H1 (cell line): Measurements from ENCODE around the gene LRP8. TPM values are rescaled to one million over a fixed set of nuclear protein-coding genes. Genes with fewer than 3 reads are reported as not detected.
A peak's percentile ranks its signal among the peaks of the same experiment; 100 is the strongest.

Experiments used
- CTCF ChIA-PET: fragments of 300-600 bp; sonication (Branson Sonifier 250); formaldehyde crosslinking; loops from one replicate; lab custom pipeline; 2021; ENCODE audit not compliant: partially characterized antibody; lab: Charles Lee
- POLR2A ChIA-PET: fragments of 300-600 bp; sonication (Branson Sonifier 250); formaldehyde crosslinking; loops from one replicate; lab custom pipeline; 2021; ENCODE audit warnings: inconsistent platforms; ENCODE audit not compliant: partially characterized antibody; lab: Charles Lee
- DNase-seq, 2 experiments: peaks; one replicate each; pipeline versions ENCODE4 v3.0.0 to v3.0.0-alpha.2; 2010 to 2022; ENCODE audit warnings: low spot score in 2 of 2, low read depth in 1 of 2, mixed read lengths in 1 of 2
- FAIRE-seq: peaks from 2 replicates; lab custom pipeline; 2011; peaks lifted over from hg19 to GRCh38; lab: Jason Lieb, UNC
- H2AFZ ChIP-seq: 2 replicates; pipeline ENCODE4 v1.8.1; 2012; ENCODE audit warnings: low read length, inconsistent platforms
- H2AK5ac ChIP-seq: 2 replicates; pipeline ENCODE4 v1.6.1; 2013; ENCODE audit warnings: low read depth, low read length
- H2BK120ac ChIP-seq: replicated peaks from 2 replicates; pipeline ENCODE3; 2013; ENCODE audit warnings: low read depth, low read length, inconsistent platforms
- H2BK12ac ChIP-seq: 2 replicates; pipeline ENCODE4 v1.6.1; 2013; ENCODE audit warnings: low read depth, low read length
- H2BK15ac ChIP-seq: 2 replicates; pipeline ENCODE4 v1.6.1; 2013; ENCODE audit warnings: low read length
- H2BK20ac ChIP-seq: 2 replicates; pipeline ENCODE4 v1.6.1; 2013; ENCODE audit warnings: low read length
- H2BK5ac ChIP-seq: 2 replicates; pipeline ENCODE4 v1.6.1; 2013; ENCODE audit warnings: low read depth, low read length
- H3K14ac ChIP-seq: 2 replicates; pipeline ENCODE4 v1.6.1; 2013; ENCODE audit warnings: inconsistent platforms; ENCODE audit not compliant: insufficient read length
- H3K18ac ChIP-seq: 2 replicates; pipeline ENCODE4 v1.6.1; 2013; ENCODE audit warnings: low read length; ENCODE audit errors: extremely low read depth
- H3K23ac ChIP-seq: 2 replicates; pipeline ENCODE4 v1.6.1; 2013; ENCODE audit warnings: inconsistent platforms; ENCODE audit not compliant: insufficient read length
- H3K23me2 ChIP-seq: 2 replicates; pipeline ENCODE4 v1.6.1; 2013; ENCODE audit warnings: low read depth, low read length
- H3K27ac ChIP-seq: 2 replicates; pipeline ENCODE4 v1.6.1; 2011; ENCODE audit warnings: low read depth, low read length, inconsistent platforms
- H3K27me3 ChIP-seq, 4 experiments: replicated peaks in 1 of 4; 1 replicate in 1 of 4; 2 replicates in 3 of 4; pipeline versions ENCODE4 v1.6.1 to v1.8.1; 2011 to 2013; ENCODE audit warnings: low read length in 3 of 4, mild to moderate bottlenecking in 3 of 4, inconsistent platforms in 2 of 4, mixed read lengths in 2 of 4, moderate library complexity in 1 of 4; ENCODE audit not compliant: control insufficient read depth in 3 of 4, insufficient read depth in 3 of 4; ENCODE audit errors: extremely low read depth in 1 of 4
- H3K36me3 ChIP-seq, 4 experiments: 2 replicates each; pipeline versions ENCODE4 v1.6.1 to v1.8.1; 2011 to 2013; ENCODE audit warnings: mild to moderate bottlenecking in 4 of 4, low read length in 3 of 4, moderate library complexity in 2 of 4, control low read depth in 1 of 4, inconsistent platforms in 1 of 4; ENCODE audit not compliant: insufficient read depth in 4 of 4, control insufficient read depth in 2 of 4
- H3K4ac ChIP-seq: replicated peaks from 2 replicates; pipeline ENCODE3; 2013; ENCODE audit warnings: low read length, low read depth, mixed read lengths, inconsistent platforms; ENCODE audit not compliant: insufficient read length
- H3K4me1 ChIP-seq, 4 experiments: replicated peaks in 1 of 4; 1 replicate in 1 of 4; 2 replicates in 3 of 4; pipeline versions ENCODE4 v1.6.1 to v1.8.1; 2011 to 2013; ENCODE audit warnings: low read length in 3 of 4, inconsistent platforms in 2 of 4, mixed read lengths in 1 of 4; ENCODE audit not compliant: insufficient read depth in 4 of 4, control insufficient read depth in 3 of 4
- H3K4me2 ChIP-seq, 2 experiments: 2 replicates each; pipeline versions ENCODE4 v1.6.1 to v1.8.1; 2011 to 2013; ENCODE audit warnings: low read depth in 2 of 2, low read length in 2 of 2, control low read depth in 1 of 2, inconsistent platforms in 1 of 2, mild to moderate bottlenecking in 1 of 2; ENCODE audit not compliant: insufficient read depth in 1 of 2
- H3K4me3 ChIP-seq, 4 experiments: fragments of 200-600, 300-600 bp in 1 of 4; sonication (generic), shearing (Covaris generic), sonication (Bioruptor Twin) in 1 of 4; 2 replicates each; pipeline versions ENCODE4 v1.5.1 to v1.8.1; 2011 to 2016; ENCODE audit warnings: low read length in 4 of 4, low read depth in 3 of 4, control low read depth in 2 of 4, inconsistent platforms in 2 of 4, mild to moderate bottlenecking in 2 of 4, mixed read lengths in 1 of 4, moderate library complexity in 1 of 4; ENCODE audit not compliant: insufficient read depth in 2 of 4; ENCODE audit errors: extremely low read depth in 1 of 4
- H3K56ac ChIP-seq: replicated peaks from 2 replicates; pipeline ENCODE3; 2013; ENCODE audit warnings: low read depth, mild to moderate bottlenecking, mixed read lengths, low read length, inconsistent platforms; ENCODE audit not compliant: insufficient read length
- H3K79me1 ChIP-seq: 2 replicates; pipeline ENCODE4 v1.6.1; 2013; ENCODE audit warnings: low read depth, low read length, control low read depth
- H3K79me2 ChIP-seq, 2 experiments: 2 replicates each; pipeline versions ENCODE4 v1.6.1 to v1.8.1; 2012 to 2013; ENCODE audit warnings: low read length in 2 of 2, mild to moderate bottlenecking in 2 of 2, inconsistent platforms in 1 of 2; ENCODE audit not compliant: insufficient read depth in 2 of 2, control insufficient read depth in 1 of 2
- H3K9ac ChIP-seq, 4 experiments: replicated peaks in 1 of 4; 1 replicate in 1 of 4; 2 replicates in 3 of 4; pipeline versions ENCODE4 v1.6.1 to v1.8.1; 2011 to 2013; ENCODE audit warnings: low read depth in 3 of 4, low read length in 3 of 4, control low read depth in 2 of 4, mild to moderate bottlenecking in 2 of 4, moderate library complexity in 2 of 4, inconsistent platforms in 1 of 4; ENCODE audit errors: extremely low read depth in 1 of 4
- H3K9me3 ChIP-seq, 2 experiments: 2 replicates each; pipeline versions ENCODE4 v1.6.1 to v1.8.1; 2012 to 2013; ENCODE audit warnings: mild to moderate bottlenecking in 2 of 2, moderate library complexity in 2 of 2, control low read depth in 1 of 2, inconsistent platforms in 1 of 2, low read depth in 1 of 2, low read length in 1 of 2, mixed read lengths in 1 of 2; ENCODE audit not compliant: insufficient read depth in 2 of 2
- H4K20me1 ChIP-seq, 2 experiments: replicated peaks in 1 of 2; 2 replicates each; pipeline versions ENCODE3 to v1.8.1; 2011 to 2013; ENCODE audit warnings: inconsistent platforms in 2 of 2, low read length in 2 of 2, mild to moderate bottlenecking in 1 of 2; ENCODE audit not compliant: insufficient read depth in 2 of 2, control insufficient read depth in 1 of 2
- H4K5ac ChIP-seq: 2 replicates; pipeline ENCODE4 v1.6.1; 2013; ENCODE audit warnings: low read length, low read depth, mixed read lengths, inconsistent platforms; ENCODE audit not compliant: insufficient read length
- H4K8ac ChIP-seq: 2 replicates; pipeline ENCODE4 v1.8.0; 2013; ENCODE audit warnings: mild to moderate bottlenecking, moderate library complexity, low read length, inconsistent platforms; ENCODE audit not compliant: insufficient read depth; ENCODE audit errors: extremely low read depth
- H4K91ac ChIP-seq: replicated peaks from 2 replicates; pipeline ENCODE3; 2013; ENCODE audit warnings: low read length, mixed read lengths, inconsistent platforms; ENCODE audit not compliant: insufficient read length
- ASH2L ChIP-seq: fragments of 200-600, 300-600 bp; sonication (generic); IDR thresholded peaks from one replicate; pipeline ENCODE4 v1.7.1; 2017; ENCODE audit warnings: low read length
- ATF3 ChIP-seq: IDR thresholded peaks from 2 replicates; pipeline ENCODE4 v1.6.1; 2011; ENCODE audit warnings: low read depth, mild to moderate bottlenecking, low read length; ENCODE audit not compliant: insufficient read depth
- JUN ChIP-seq: IDR thresholded peaks from 2 replicates; pipeline ENCODE4 v1.6.1; 2011; ENCODE audit warnings: low read depth, mild to moderate bottlenecking, improper control_type of control experiment, low read length
- RBBP5 ChIP-seq: IDR thresholded peaks from 2 replicates; pipeline ENCODE4 v1.7.1; 2012; ENCODE audit warnings: low read depth, mild to moderate bottlenecking, inconsistent platforms, low read length, moderate library complexity, borderline replicate concordance
- SP4 ChIP-seq: IDR thresholded peaks from 2 replicates; pipeline ENCODE4 v1.6.1; 2012; ENCODE audit warnings: low read length, inconsistent platforms
- SUZ12 ChIP-seq: fragments of 200-600 bp; sonication (generic); IDR thresholded peaks from 2 replicates; pipeline ENCODE4 v1.6.1; 2012; ENCODE audit warnings: mild to moderate bottlenecking, inconsistent platforms, low read length, moderate library complexity, mixed read lengths
- TBP ChIP-seq: IDR thresholded peaks from 2 replicates; pipeline ENCODE4 v1.6.1; 2011; ENCODE audit warnings: low read depth, low read length, improper control_type of control experiment
- TCF12 ChIP-seq: IDR thresholded peaks from 2 replicates; pipeline ENCODE4 v1.6.1; 2011; ENCODE audit warnings: low read depth, mild to moderate bottlenecking, low read length
- TEAD4 ChIP-seq: IDR thresholded peaks from 2 replicates; pipeline ENCODE4 v1.6.1; 2012; ENCODE audit warnings: low read depth, low read length, inconsistent platforms, mixed read lengths
- WGBS, 2 experiments: shearing (Covaris generic) in 1 of 2; methylation state at CpG; one replicate each; pipeline versions ENCODE4 v1.1.6 to v1.1.7; 2013 to 2015; ENCODE audit warnings: low lambda C conversion rate in 2 of 2, mixed read lengths in 2 of 2, inconsistent platforms in 1 of 2, low coverage in 1 of 2, missing lambda C conversion rate in 1 of 2; ENCODE audit not compliant: insufficient replicate concordance in 2 of 2, insufficient coverage in 1 of 2, insufficient read length in 1 of 2; ENCODE audit errors: extremely low coverage in 1 of 2, missing lambda C conversion rate in 1 of 2; 5-methylcytosine and 5-hydroxymethylcytosine counted together
- polyA plus RNA-seq, 7 experiments: library from polyadenylated mRNA; depleted of rRNA in 3 of 7; stranded (reverse) in 5 of 7; unstranded in 2 of 7; fragments of >200 nt in 5 of 7; fragments of 200-250 nt in 2 of 7; gene quantifications; 1 replicate in 5 of 7; 2 replicates in 1 of 7; 4 replicates in 1 of 7; pipeline versions ENCODE4 v1.2.1 to v1.2.3, GENCODE V29; 2011 to 2013; ENCODE audit warnings: missing spikeins in 2 of 7, mixed read lengths in 2 of 7
- total RNA-seq: library from RNA; stranded (reverse); fragmentation: NEBNext Ultra II Directional; extraction: Animal tissue kit (Norgen Biotek cat#: 25700); gene quantifications from 2 replicates; pipeline ENCODE4 v1.2.1, GENCODE V29; 2021

Gene LRP8
- total and polyA plus RNA-seq, 2 of the 8 experiments (the other 6 are each of a cell fraction or from before 2014, with no cell fraction given) = 63.2 to 66.4 TPM

- no peak overlapping the region for H3K23ac ChIP-seq
- no peak overlapping the region for H2AK5ac ChIP-seq
- H3K23me2 ChIP-seq = no peaks in the 10 kb centered on the region; the same call in 1 of the 2 replicates
- H3K27me3 ChIP-seq = peaks cover 0 to 3% (median 0%) of the 10 kb centered on the region in 4 experiments; a peak in 2 of 7 replicates
- 92% methylated on average over 13 of the region's 13 CpGs; no CpG with 5 or more reads in 1 of the 2 experiments for WGBS, 2 experiments
- H3K79me2 ChIP-seq = no peaks in the 10 kb centered on the region
- H4K91ac ChIP-seq = no peak overlapping the region
- no peak overlapping the region for H3K4me3 ChIP-seq
- H2BK15ac ChIP-seq = 0 out of 2 replicates have a peak overlapping the region, but pooled peaks have one; percentile 81
- no peaks in the 10 kb centered on the region for H4K20me1 ChIP-seq
- H2BK20ac ChIP-seq = no peak overlapping the region
- ChIA-PET CTCF (interaction anchor here (1.0 to 4.3 kb wide), 6 partner anchors 13 to 218 kb away, joined by 3 to 29 read pairs (median 4); no protein-coding TSS in a partner anchor), POLR2A (interaction anchor here (1.0 to 1.1 kb wide), 2 partner anchors 17 to 18 kb away, joined by 3 to 5 read pairs; no protein-coding TSS in a partner anchor)
- H3K9me3 ChIP-seq = no peaks in the 10 kb centered on the region
- H4K5ac ChIP-seq = no peak overlapping the region
- H3K4me1 ChIP-seq = peaks cover 0 to 10% (median 3%) of the 10 kb centered on the region in 4 experiments; a peak in 3 of 7 replicates
- H2BK120ac ChIP-seq = no peak overlapping the region
- DNase-seq (peak in 1 of 2 experiments; percentile 45), FAIRE-seq (no peak)
- H3K14ac ChIP-seq = no peak overlapping the region
- no peak for TF ChIP-seq ATF3
- TF ChIP-seq TEAD4 = no peak
- TF ChIP-seq TBP = no peak
- no peak for TF ChIP-seq RBBP5
- no peak for TF ChIP-seq TCF12
- TF ChIP-seq SP4 = no peak
- TF ChIP-seq JUN = no peak
- no peak for TF ChIP-seq ASH2L
- no peak for TF ChIP-seq SUZ12
- no peaks in the 10 kb centered on the region for H3K36me3 ChIP-seq
- no peaks in the 10 kb centered on the region for H3K79me1 ChIP-seq
- H3K27ac ChIP-seq = no peak overlapping the region
- no peak overlapping the region for H2BK5ac ChIP-seq
- no peak overlapping the region for H3K4ac ChIP-seq
- no peak overlapping the region for H3K9ac ChIP-seq
- H4K8ac ChIP-seq = 0 out of 2 replicates have a peak overlapping the region, but pooled peaks have one; percentile 53
- H2BK12ac ChIP-seq = 0 out of 2 replicates have a peak overlapping the region, but pooled peaks have one; percentile 43
- H3K56ac ChIP-seq = no peak overlapping the region
- no peak overlapping the region for H2AFZ ChIP-seq
- H3K4me2 ChIP-seq = no peak overlapping the region
- no peak overlapping the region for H3K18ac ChIP-seq
These were observed 47.6 kb upstream of the LRP8 start for GRCh38 chr1:53375440-53375839.
